Liver (tissue), 9 donors: Measurements from ENCODE around the gene DNAJC27. TPM values are rescaled to one million over a fixed set of nuclear protein-coding genes. Genes with fewer than 3 reads are reported as not detected.

Source experiments
- DNase-seq: peaks from one replicate; pipeline ENCODE4 v3.0.0-alpha.2; 2017; ENCODE audit warnings: low spot score
- H3K27ac ChIP-seq, 2 donors: one replicate each; pipeline ENCODE4 v1.7.0; 2013; ENCODE audit warnings: inconsistent platforms in 2 of 2, low read length in 2 of 2, control low read depth in 1 of 2, low read depth in 1 of 2, mild to moderate bottlenecking in 1 of 2
- H3K27me3 ChIP-seq, 4 donors: one replicate each; pipeline versions ENCODE4 v1.6.1 to v1.7.0; 2013; ENCODE audit warnings: low read length in 3 of 4, inconsistent platforms in 1 of 4, mild to moderate bottlenecking in 1 of 4, moderate library complexity in 1 of 4; ENCODE audit not compliant: control insufficient read depth in 4 of 4, insufficient read depth in 4 of 4
- H3K36me3 ChIP-seq, 4 donors: one replicate each; pipeline versions ENCODE4 v1.6.1 to v1.7.0; 2013; ENCODE audit warnings: low read length in 3 of 4, mild to moderate bottlenecking in 3 of 4, low read depth in 1 of 4, moderate library complexity in 1 of 4; ENCODE audit not compliant: control insufficient read depth in 4 of 4, insufficient read depth in 3 of 4
- H3K4me1 ChIP-seq, 4 donors: one replicate each; pipeline versions ENCODE4 v1.6.1 to v1.7.0; 2013; ENCODE audit warnings: low read length in 3 of 4, mild to moderate bottlenecking in 3 of 4, moderate library complexity in 1 of 4; ENCODE audit not compliant: control insufficient read depth in 4 of 4, insufficient read depth in 4 of 4
- H3K4me3 ChIP-seq, 3 donors: one replicate each; pipeline versions ENCODE4 v1.6.1 to v1.7.0; 2013; ENCODE audit warnings: low read length in 3 of 3, control low read depth in 1 of 3, low read depth in 1 of 3, mild to moderate bottlenecking in 1 of 3
- H3K9ac ChIP-seq, 2 donors: one replicate each; pipeline ENCODE4 v1.7.0; 2013; ENCODE audit warnings: low read length in 2 of 2, mild to moderate bottlenecking in 2 of 2, moderate library complexity in 2 of 2, control low read depth in 1 of 2, low read depth in 1 of 2
- H3K9me3 ChIP-seq, 4 donors: one replicate each; pipeline versions ENCODE4 v1.6.1 to v1.7.0; 2013; ENCODE audit warnings: low read length in 3 of 4; ENCODE audit not compliant: control insufficient read depth in 4 of 4
- ATF3 ChIP-seq: IDR thresholded peaks from 2 replicates; pipeline ENCODE4 v1.6.1; 2016; ENCODE audit warnings: antibody characterized with exemption
- CTCF ChIP-seq: fragments of 150-350 bp; IDR thresholded peaks from 2 replicates; pipeline ENCODE4 v1.5.1; 2017; ENCODE audit warnings: improper control_type of control experiment, low read depth, low read length; ENCODE audit not compliant: missing input control
- EGR1 ChIP-seq, 2 donors: IDR thresholded peaks; 2 replicates each; pipeline ENCODE4 v1.6.1; 2016 to 2018; ENCODE audit warnings: antibody characterized with exemption in 2 of 2, low read depth in 2 of 2
- FOXA1 ChIP-seq: IDR thresholded peaks from 2 replicates; pipeline ENCODE4 v1.6.1; 2016; ENCODE audit warnings: antibody characterized with exemption
- GABPA ChIP-seq, 2 donors: IDR thresholded peaks in 1 of 2; conservative IDR thresholded peaks in 1 of 2; 2 replicates each; pipeline ENCODE4 v1.6.1; 2016; ENCODE audit warnings: antibody characterized with exemption in 2 of 2, mild to moderate bottlenecking in 1 of 2, moderate library complexity in 1 of 2
- HNF4A ChIP-seq, 2 donors: conservative IDR thresholded peaks; 2 replicates each; pipeline ENCODE4 v1.6.1; 2016; ENCODE audit warnings: antibody characterized with exemption in 2 of 2, mild to moderate bottlenecking in 2 of 2
- HNF4G ChIP-seq: IDR thresholded peaks from 2 replicates; pipeline ENCODE4 v1.6.1; 2016; ENCODE audit warnings: antibody characterized with exemption
- JUND ChIP-seq, 2 donors: IDR thresholded peaks; 2 replicates each; pipeline ENCODE4 v1.6.1; 2016; ENCODE audit warnings: antibody characterized with exemption in 2 of 2
- MAX ChIP-seq: IDR thresholded peaks from 2 replicates; pipeline ENCODE4 v1.6.1; 2016; ENCODE audit warnings: antibody characterized with exemption
- NR2F2 ChIP-seq: IDR thresholded peaks from 2 replicates; pipeline ENCODE4 v1.6.1; 2016; ENCODE audit warnings: antibody characterized with exemption
- RAD21 ChIP-seq, 2 donors: IDR thresholded peaks; 2 replicates each; pipeline ENCODE4 v1.6.1; 2016; ENCODE audit warnings: antibody characterized with exemption in 2 of 2, mild to moderate bottlenecking in 2 of 2
- REST ChIP-seq: IDR thresholded peaks from 2 replicates; pipeline ENCODE4 v1.6.1; 2016; ENCODE audit warnings: antibody characterized with exemption, mild to moderate bottlenecking
- RXRA ChIP-seq, 2 donors: IDR thresholded peaks; 2 replicates each; pipeline ENCODE4 v1.6.1; 2017 to 2018; ENCODE audit warnings: antibody characterized with exemption in 2 of 2, mild to moderate bottlenecking in 1 of 2
- SP1 ChIP-seq: IDR thresholded peaks from 2 replicates; pipeline ENCODE4 v1.6.1; 2018; ENCODE audit warnings: antibody characterized with exemption, mild to moderate bottlenecking
- TAF1 ChIP-seq: conservative IDR thresholded peaks from 2 replicates; pipeline ENCODE4 v1.6.1; 2016; ENCODE audit warnings: antibody characterized with exemption, mild to moderate bottlenecking
- YY1 ChIP-seq: IDR thresholded peaks from 2 replicates; pipeline ENCODE4 v1.6.1; 2016; ENCODE audit warnings: antibody characterized with exemption, mild to moderate bottlenecking
- ZBTB33 ChIP-seq: IDR thresholded peaks from 2 replicates; pipeline ENCODE4 v1.6.1; 2016; ENCODE audit warnings: antibody characterized with exemption
- WGBS: extraction: QIAGEN DNeasy Blood & Tissue Kit; methylation state at CpG from one replicate; pipeline ENCODE4 v1.1.7; 2013; 5-methylcytosine and 5-hydroxymethylcytosine counted together
- polyA plus RNA-seq, 2 donors: library from polyadenylated mRNA; stranded (reverse) in 1 of 2; unstranded in 1 of 2; fragments of 200-250 nt in 1 of 2; fragments of >200 nt in 1 of 2; fragmentation: Nextera tagmentation in 1 of 2; extraction: Ambion mirVana in 1 of 2; gene quantifications; one replicate each; pipeline versions ENCODE4 v1.2.1 to v1.2.3, GENCODE V29; 2013 to 2015
- total RNA-seq, 2 donors: library from RNA; depleted of rRNA; stranded (reverse); fragments of >200 nt; gene quantifications; one replicate each; pipeline ENCODE4 v1.2.3, GENCODE V29; 2014
- donor health status: healthy.
- donor health status: healthy.
- donor health status: healthy.
- donor health status: healthy.
- donor health status: healthy.

The DNAJC27 gene
- total and polyA plus RNA-seq, 4 donors: 0.95 to 5.1 (median 3.1) TPM

- TF ChIP-seq REST (no peak), MAX (no peak), ZBTB33 (no peak), CTCF (no peak), JUND (IDR thresholded peaks at IDR 0.05) (no peak), EGR1 (IDR thresholded peaks at IDR 0.05; ENCODE audit: low read depth in 2 of 2) (no peak)
- no peaks in the 10 kb centered on the region for H3K4me1 ChIP-seq
- H3K27me3 ChIP-seq: peaks cover 0 to 2% (median 0%) of the 10 kb centered on the region in 4 donors
- H3K9me3 ChIP-seq: peaks cover 0 to 4% (median under 1%) of the 10 kb centered on the region in 4 donors
- H3K9ac ChIP-seq: no peak overlapping the region
- WGBS: 94% methylated on average over 5 of the region's 5 CpGs
- no peak overlapping the region for H3K27ac ChIP-seq
- no peaks in the 10 kb centered on the region for H3K36me3 ChIP-seq
- DNase-seq: no peak
- no peak overlapping the region for H3K4me3 ChIP-seq
Observed at GRCh38 chr2:24909555-24910177, 62.1 kb downstream of the DNAJC27 start.

GRCh38 chr2:24908461-24908901 lies 63.3 kb downstream of the DNAJC27 start:
- WGBS: 81% methylated on average over 8 of the region's 8 CpGs
- Histone ChIP-seq H3K4me1 (no peaks in the 10 kb centered on the region), H3K4me3 (no peak overlapping the region), H3K27ac (no peak overlapping the region), H3K9ac (no peak overlapping the region), H3K36me3 (no peaks in the 10 kb centered on the region), H3K9me3 (peaks cover 0 to 4% (median under 1%) of the 10 kb centered on the region in 4 donors), H3K27me3 (peaks cover 0 to 2% (median 0%) of the 10 kb centered on the region in 4 donors)
- no peak for DNase-seq
- TF ChIP-seq HNF4A (conservative IDR thresholded peaks at IDR 0.05) (no peak), ZBTB33 (no peak), JUND (IDR thresholded peaks at IDR 0.05) (no peak), TAF1 (no peak), GABPA (IDR thresholded peaks at IDR 0.05 in 1 of 2, conservative IDR thresholded peaks at IDR 0.05 in 1 of 2) (no peak), YY1 (no peak), HNF4G (no peak), NR2F2 (no peak), RAD21 (IDR thresholded peaks at IDR 0.05) (no peak), RXRA (IDR thresholded peaks at IDR 0.05) (no peak), FOXA1 (no peak), ATF3 (no peak), MAX (no peak), SP1 (no peak), CTCF (no peak), EGR1 (IDR thresholded peaks at IDR 0.05; ENCODE audit: low read depth in 2 of 2) (no peak)
